Gastrocnemius medialis (tissue), 4 donors: ENCODE results near the gene CEP295NL.

Source experiments
- POLR2A ChIP-seq, 2 donors: fragments of 450-650 bp; IDR thresholded peaks; one replicate each; pipeline ENCODE4 v1.6.1; 2017; ENCODE audit warnings: antibody characterized with exemption in 2 of 2, mild to moderate bottlenecking in 2 of 2, moderate library complexity in 2 of 2
- TF ChIP-seq, protein P1 (sequence below), 5 experiments: fragments of 450-650 bp in 3 of 5; fragments of 200-600 bp in 2 of 5; sonication (generic) in 2 of 5; IDR thresholded peaks in 4 of 5; conservative IDR thresholded peaks in 1 of 5; 1 replicate in 4 of 5; 2 replicates in 1 of 5; pipeline ENCODE4 v1.5.1; 2016 to 2019; ENCODE audit warnings: antibody characterized with exemption in 5 of 5, mild to moderate bottlenecking in 3 of 5, moderate library complexity in 3 of 5

DNA sequence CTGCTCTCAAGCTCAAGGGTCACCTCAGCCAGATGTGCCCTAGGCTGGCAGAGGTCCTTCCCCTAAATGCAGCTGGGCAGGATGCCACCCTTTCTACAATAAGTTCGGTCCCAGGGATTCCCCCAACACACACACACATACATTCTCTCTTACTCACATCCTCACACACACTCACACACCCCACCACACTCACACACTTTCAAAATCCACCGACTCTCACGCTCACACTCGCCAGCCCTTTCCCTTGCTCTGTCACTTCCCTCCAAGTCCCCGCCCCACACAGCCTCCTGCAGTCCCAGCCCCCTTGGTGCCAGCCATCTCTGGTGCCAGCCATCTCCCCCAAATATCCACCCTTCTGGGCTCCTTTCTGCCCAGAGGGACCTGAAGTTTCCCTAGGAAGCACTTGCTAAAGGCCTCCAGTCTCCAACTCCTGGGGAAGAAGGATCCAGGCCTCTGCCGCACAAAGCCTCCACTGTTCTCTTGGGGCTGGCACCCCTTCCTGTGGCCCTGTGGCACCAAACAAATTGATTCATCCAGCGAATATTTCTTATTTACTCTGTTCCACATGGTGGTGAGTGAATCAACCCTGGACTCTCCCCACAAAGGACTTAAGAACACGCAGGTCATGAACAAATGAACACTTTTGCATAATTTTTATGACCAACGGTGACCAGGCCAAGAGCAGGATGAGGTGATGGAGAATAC lies 58.5 kb downstream of the CEP295NL start:
- TF ChIP-seq, protein P1, sequence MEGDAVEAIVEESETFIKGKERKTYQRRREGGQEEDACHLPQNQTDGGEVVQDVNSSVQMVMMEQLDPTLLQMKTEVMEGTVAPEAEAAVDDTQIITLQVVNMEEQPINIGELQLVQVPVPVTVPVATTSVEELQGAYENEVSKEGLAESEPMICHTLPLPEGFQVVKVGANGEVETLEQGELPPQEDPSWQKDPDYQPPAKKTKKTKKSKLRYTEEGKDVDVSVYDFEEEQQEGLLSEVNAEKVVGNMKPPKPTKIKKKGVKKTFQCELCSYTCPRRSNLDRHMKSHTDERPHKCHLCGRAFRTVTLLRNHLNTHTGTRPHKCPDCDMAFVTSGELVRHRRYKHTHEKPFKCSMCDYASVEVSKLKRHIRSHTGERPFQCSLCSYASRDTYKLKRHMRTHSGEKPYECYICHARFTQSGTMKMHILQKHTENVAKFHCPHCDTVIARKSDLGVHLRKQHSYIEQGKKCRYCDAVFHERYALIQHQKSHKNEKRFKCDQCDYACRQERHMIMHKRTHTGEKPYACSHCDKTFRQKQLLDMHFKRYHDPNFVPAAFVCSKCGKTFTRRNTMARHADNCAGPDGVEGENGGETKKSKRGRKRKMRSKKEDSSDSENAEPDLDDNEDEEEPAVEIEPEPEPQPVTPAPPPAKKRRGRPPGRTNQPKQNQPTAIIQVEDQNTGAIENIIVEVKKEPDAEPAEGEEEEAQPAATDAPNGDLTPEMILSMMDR (IDR thresholded peaks at IDR 0.05 in 4 of 5, conservative IDR thresholded peaks at IDR 0.05 in 1 of 5): no peak
- TF ChIP-seq POLR2A (IDR thresholded peaks at IDR 0.05): no peak
